Ovary (tissue), 9 donors: ENCODE results near the gene AIPL1. TPM values are rescaled to one million over a fixed set of nuclear protein-coding genes. Genes with fewer than 3 reads are reported as not detected.

Experiments
- DNase-seq, 5 donors: peaks; one replicate each; pipeline ENCODE4 v3.0.0-alpha.2; 2019 to 2020
- H3K27ac ChIP-seq, 2 donors: fragments of 200-600 bp; one replicate each; pipeline versions ENCODE4 v1.5.1 to v1.8.0; 2019 to 2022
- H3K27me3 ChIP-seq: fragments of 200-600 bp; one replicate; pipeline ENCODE4 v1.8.0; 2022
- H3K36me3 ChIP-seq: fragments of 200-600 bp; sonication (generic); one replicate; pipeline ENCODE4 v1.5.1; 2019
- H3K4me1 ChIP-seq: one replicate; pipeline ENCODE4 v1.8.1; 2013; ENCODE audit warnings: mild to moderate bottlenecking, moderate library complexity; ENCODE audit not compliant: insufficient read depth
- H3K4me3 ChIP-seq: fragments of 200-600 bp; sonication (generic); one replicate; pipeline ENCODE4 v1.5.1; 2017
- H3K9me3 ChIP-seq, 2 donors: fragments of 200-600 bp in 1 of 2; sonication (generic) in 1 of 2; one replicate each; pipeline versions ENCODE4 v1.5.1 to v1.8.1; 2013 to 2019; ENCODE audit warnings: mild to moderate bottlenecking in 1 of 2, moderate library complexity in 1 of 2
- CTCF ChIP-seq, 3 donors: fragments of 450-650 bp in 2 of 3; fragments of 200-600 bp in 1 of 3; IDR thresholded peaks; one replicate each; pipeline versions ENCODE4 v1.5.1 to v1.8.0; 2016 to 2022; ENCODE audit warnings: antibody characterized with exemption in 3 of 3, mild to moderate bottlenecking in 1 of 3
- EP300 ChIP-seq: sonication (generic); formaldehyde crosslinking; IDR thresholded peaks from one replicate; pipeline ENCODE4 v1.6.1; 2017; ENCODE audit warnings: antibody characterized with exemption
- POLR2A ChIP-seq: fragments of 450-650 bp; IDR thresholded peaks from one replicate; pipeline ENCODE4 v1.6.1; 2017; ENCODE audit warnings: antibody characterized with exemption, mild to moderate bottlenecking, moderate library complexity
- WGBS, 3 donors: extraction: QIAGEN DNeasy Blood & Tissue Kit in 1 of 3; methylation state at CpG; one replicate each; pipeline versions ENCODE4 v1.1.5 to v1.1.7; 2013 to 2017; 5-methylcytosine and 5-hydroxymethylcytosine counted together
- intact Hi-C, 4 donors: fragments of 100-400 bp; cut with DNase I; formaldehyde crosslinking; loops; one replicate each; pipeline versions ENCODE4 v1.11.0 to v1.15.1; 2022 to 2023
- polyA plus RNA-seq, 2 donors: library from polyadenylated mRNA; stranded (reverse); fragments of 200-250 nt in 1 of 2; fragments of 350-450 nt in 1 of 2; fragmentation: Illumina TruSeq in 1 of 2; extraction: RNeasy Lipid Tissue Mini Kit (QIAGEN cat#74804) in 1 of 2; gene quantifications; one replicate each; pipeline ENCODE4 v1.2.3, GENCODE V29; 2013 to 2014
- total RNA-seq, 7 donors: library from RNA; depleted of rRNA in 2 of 7; stranded (reverse); fragments of >200 nt in 2 of 7; fragmentation: NEBNext Ultra II Directional in 3 of 7; extraction: Animal tissue kit (Norgen Biotek cat#: 25700) in 3 of 7; gene quantifications; one replicate each; pipeline versions ENCODE4 v1.1.0 to v1.2.4, GENCODE V29; 2016 to 2023
- donor health status: DM: no; HTN: no; CAD: no; lungs with moderate emphysema.
- donor health status: DM: no; HTN: no; CAD: no.
- donor health status: Bipolar disorder and iron deficiency.
- donor health status: DM: yes; HTN: yes; CAD: no.
- donor health status: DM: no; HTN: no; CAD: no.
- donor health status: DM: yes; HTN: yes; CAD: no.

AIPL1 gene
- total and polyA plus RNA-seq, 9 donors = not detected

GRCh38 chr17:6394055-6394606, 40.8 kb downstream of the AIPL1 start:
- H3K27ac ChIP-seq = no peak overlapping the region
- H3K4me3 ChIP-seq = no peak overlapping the region
- WGBS, 3 donors = 18 to 24% (median 21%) methylated on average over 8 of the region's 8 CpGs
- no peaks in the 10 kb centered on the region for H3K27me3 ChIP-seq
- intact Hi-C loops = no loop called here
- H3K4me1 ChIP-seq = no peaks in the 10 kb centered on the region
- DNase-seq = no peak
- H3K36me3 ChIP-seq = no peaks in the 10 kb centered on the region
- H3K9me3 ChIP-seq = no peaks in the 10 kb centered on the region
- TF ChIP-seq CTCF (IDR thresholded peaks at IDR 0.05) = no peak
- no peak for TF ChIP-seq EP300
- TF ChIP-seq POLR2A = no peak

GRCh38 chr17:6393351-6393952, 41.5 kb downstream of the AIPL1 start:
- intact Hi-C loops = no loop called here
- no peaks in the 10 kb centered on the region for H3K27me3 ChIP-seq
- DNase-seq = no peak
- no peaks in the 10 kb centered on the region for H3K36me3 ChIP-seq
- H3K27ac ChIP-seq = no peak overlapping the region
- TF ChIP-seq CTCF (IDR thresholded peaks at IDR 0.05) = no peak
- TF ChIP-seq EP300 = no peak
- no peak for TF ChIP-seq POLR2A
- no peak overlapping the region for H3K4me3 ChIP-seq
- no peaks in the 10 kb centered on the region for H3K4me1 ChIP-seq
- 64 to 76% (median 65%) methylated on average over 15 of the region's 15 CpGs for WGBS, 3 donors
- H3K9me3 ChIP-seq = no peaks in the 10 kb centered on the region

- TF ChIP-seq CTCF (IDR thresholded peaks at IDR 0.05) (no peak), EP300 (no peak), POLR2A (no peak)
Measured at GRCh38 chr17:6392609-6393350, 42.1 kb downstream of the AIPL1 start.

GRCh38 chr17:6388416-6388815, 46.5 kb downstream of the AIPL1 start:
- intact Hi-C loops = no loop called here
- H3K27ac ChIP-seq = no peak overlapping the region
- no peak overlapping the region for H3K4me3 ChIP-seq
- 63 to 80% (median 72%) methylated on average over 11 of the region's 11 CpGs for WGBS, 3 donors
- H3K4me1 ChIP-seq = no peaks in the 10 kb centered on the region
- no peak for TF ChIP-seq POLR2A
- no peak for TF ChIP-seq EP300
- TF ChIP-seq CTCF (IDR thresholded peaks at IDR 0.05) = no peak
- H3K9me3 ChIP-seq = no peaks in the 10 kb centered on the region
- no peaks in the 10 kb centered on the region for H3K27me3 ChIP-seq
- no peak for DNase-seq
- H3K36me3 ChIP-seq = no peaks in the 10 kb centered on the region

More at GRCh38 chr17:6392609-6393350, 42.1 kb downstream of the AIPL1 start:
- Histone ChIP-seq H3K4me1 (no peaks in the 10 kb centered on the region), H3K27ac (no peak overlapping the region), H3K27me3 (no peaks in the 10 kb centered on the region), H3K4me3 (no peak overlapping the region), H3K9me3 (no peaks in the 10 kb centered on the region), H3K36me3 (no peaks in the 10 kb centered on the region)
- intact Hi-C loops = no loop called here
- WGBS, 3 donors = 40 to 49% (median 48%) methylated on average over 13 of the region's 13 CpGs
- DNase-seq = no peak
